Cerebellar nuclear complex (tissue), 1 donor: ENCODE measurements around the gene RUFY1.
A peak's percentile ranks its signal among the peaks of the same experiment; 100 is the strongest.
"Not testable (repeated sequence)": the region's sequence is repeated elsewhere in the genome, so short reads cannot be mapped to it uniquely, and the experiment has no call there.

Experiments used
- DNase-seq, 2 experiments: peaks; one replicate each; lab custom pipeline; 2025; lab: John Stamatoyannopoulos, UW

RUFY1 gene, protein sequence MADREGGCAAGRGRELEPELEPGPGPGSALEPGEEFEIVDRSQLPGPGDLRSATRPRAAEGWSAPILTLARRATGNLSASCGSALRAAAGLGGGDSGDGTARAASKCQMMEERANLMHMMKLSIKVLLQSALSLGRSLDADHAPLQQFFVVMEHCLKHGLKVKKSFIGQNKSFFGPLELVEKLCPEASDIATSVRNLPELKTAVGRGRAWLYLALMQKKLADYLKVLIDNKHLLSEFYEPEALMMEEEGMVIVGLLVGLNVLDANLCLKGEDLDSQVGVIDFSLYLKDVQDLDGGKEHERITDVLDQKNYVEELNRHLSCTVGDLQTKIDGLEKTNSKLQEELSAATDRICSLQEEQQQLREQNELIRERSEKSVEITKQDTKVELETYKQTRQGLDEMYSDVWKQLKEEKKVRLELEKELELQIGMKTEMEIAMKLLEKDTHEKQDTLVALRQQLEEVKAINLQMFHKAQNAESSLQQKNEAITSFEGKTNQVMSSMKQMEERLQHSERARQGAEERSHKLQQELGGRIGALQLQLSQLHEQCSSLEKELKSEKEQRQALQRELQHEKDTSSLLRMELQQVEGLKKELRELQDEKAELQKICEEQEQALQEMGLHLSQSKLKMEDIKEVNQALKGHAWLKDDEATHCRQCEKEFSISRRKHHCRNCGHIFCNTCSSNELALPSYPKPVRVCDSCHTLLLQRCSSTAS

GRCh38 chr5:179550511-179551342 lies at the start of gene RUFY1:
RUFY1 (plus strand) TSS chr5:179550554; CDS start chr5:179550570, 16 bp downstream.
- DNase-seq: peak in 1 of 2 experiments; percentile 8

GRCh38 chr5:179501997-179502396 lies 48.4 kb upstream of the RUFY1 start:
- not testable (repeated sequence) for DNase-seq

- not testable (repeated sequence) for DNase-seq
Measured at GRCh38 chr5:179502420-179502819, 47.9 kb upstream of the RUFY1 start.

- DNase-seq: no peak
Measured at GRCh38 chr5:179504191-179504590, 46.2 kb upstream of the RUFY1 start.

DNA sequence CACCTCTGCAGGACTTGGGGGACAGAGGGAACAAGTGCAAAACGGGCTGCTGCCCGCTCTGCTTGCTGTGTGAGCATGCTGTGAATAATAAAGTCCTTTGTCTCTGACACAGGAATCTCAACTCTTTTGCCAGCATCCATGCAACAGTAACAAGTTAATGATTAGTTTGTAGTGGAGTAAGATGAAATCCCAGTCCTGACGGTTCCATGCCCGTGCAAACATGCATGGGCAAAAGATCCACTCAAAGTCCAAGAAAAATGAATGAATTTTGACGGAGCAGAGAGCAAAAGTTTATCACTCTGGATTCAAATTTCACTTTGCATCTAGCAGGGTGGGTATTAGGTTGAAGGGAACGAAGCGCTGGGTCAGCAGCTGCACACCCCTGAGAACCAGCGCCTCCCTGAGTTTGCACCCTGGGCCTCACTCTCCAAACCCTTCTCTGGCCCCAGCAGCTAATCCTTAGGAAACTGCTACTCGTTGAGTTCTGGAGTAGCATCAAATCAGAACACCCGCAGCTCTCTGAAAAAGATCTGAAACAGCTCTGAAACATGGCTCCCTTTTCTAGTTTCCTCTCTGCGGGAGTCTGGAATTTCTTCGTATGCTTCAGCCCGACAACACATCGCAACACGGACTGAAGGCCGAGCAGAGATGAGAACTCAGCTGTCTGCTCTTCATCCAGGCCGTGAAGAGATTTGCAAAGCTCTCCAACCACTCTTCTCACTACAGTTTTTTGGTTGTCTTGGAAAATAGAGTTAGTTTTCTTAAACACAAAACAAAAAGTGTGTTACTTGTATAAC lies 45.6 kb upstream of the RUFY1 start:
- DNase-seq: no peak

GRCh38 chr5:179505636-179506261 lies 44.6 kb upstream of the RUFY1 start:
- no peak for DNase-seq

DNA sequence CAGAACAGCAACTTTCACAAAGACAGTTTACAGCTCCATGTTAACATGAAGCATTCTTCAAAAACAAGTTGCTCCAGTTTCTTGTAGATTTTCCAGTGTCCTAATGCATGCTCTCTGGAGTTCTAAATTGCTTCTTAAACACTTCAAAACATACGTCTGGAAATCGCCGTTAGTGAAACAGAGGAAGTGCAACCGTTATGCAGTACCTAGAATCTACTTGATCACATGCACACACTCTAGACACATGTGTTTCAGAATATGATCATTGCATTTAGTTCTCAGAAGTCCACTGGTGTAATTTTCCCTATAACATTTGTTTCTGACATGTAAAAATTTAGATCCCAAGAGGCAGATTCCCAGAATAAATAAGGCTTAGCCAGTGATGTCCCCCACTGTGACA lies 41.1 kb upstream of the RUFY1 start:
- DNase-seq: no peak

- DNase-seq: no peak
Measured at GRCh38 chr5:179509845-179510244, 40.5 kb upstream of the RUFY1 start.

GRCh38 chr5:179512452-179513000 lies 37.8 kb upstream of the RUFY1 start:
- no peak for DNase-seq

GRCh38 chr5:179515501-179515900 lies 34.9 kb upstream of the RUFY1 start:
- DNase-seq: not testable (repeated sequence)

DNA sequence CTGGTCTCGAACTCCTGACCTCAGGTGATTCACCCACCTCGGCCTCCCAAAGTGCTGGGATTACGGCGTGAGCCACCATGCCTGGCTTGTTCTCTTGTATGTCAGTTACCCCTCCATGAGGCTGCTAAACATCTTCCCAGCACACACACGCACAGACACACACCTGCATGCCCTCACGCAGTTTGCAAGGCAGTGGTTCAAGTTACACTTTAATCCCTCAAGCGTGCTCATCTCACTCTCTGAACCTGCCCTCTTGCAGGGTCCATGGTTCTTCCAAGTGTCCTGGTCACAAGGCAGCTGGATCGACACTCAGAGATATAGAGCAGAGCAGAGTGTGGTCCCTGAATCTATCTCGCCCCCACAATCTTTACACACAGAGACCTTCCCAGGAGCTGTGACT lies 34.1 kb upstream of the RUFY1 start:
- no peak for DNase-seq

DNA sequence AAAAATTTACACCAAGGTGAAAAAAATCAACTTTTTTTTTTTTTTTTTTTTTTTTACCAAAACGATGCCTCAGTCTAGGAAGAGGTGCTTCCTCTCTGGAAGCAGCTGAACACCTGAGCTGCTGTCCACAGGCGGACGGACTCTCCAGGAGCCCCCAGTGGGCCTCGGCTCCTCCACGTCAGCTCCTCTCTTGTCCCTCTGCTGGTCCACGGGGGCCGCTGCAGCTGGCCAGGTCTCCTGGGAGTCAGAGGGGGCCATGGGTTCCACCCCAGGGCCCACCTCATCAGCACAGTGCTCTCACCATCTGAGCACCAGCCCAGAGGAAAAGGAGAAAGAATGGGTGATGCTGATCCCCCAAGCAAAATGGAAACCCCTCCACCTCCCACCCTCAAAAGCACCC lies 32.6 kb upstream of the RUFY1 start:
- not testable (repeated sequence) for DNase-seq

GRCh38 chr5:179518369-179518768 lies 32.0 kb upstream of the RUFY1 start:
- not testable (repeated sequence) for DNase-seq

- peak in 1 of 2 experiments; percentile 11 for DNase-seq
Measured at GRCh38 chr5:179519416-179520070, 30.8 kb upstream of the RUFY1 start.

DNA sequence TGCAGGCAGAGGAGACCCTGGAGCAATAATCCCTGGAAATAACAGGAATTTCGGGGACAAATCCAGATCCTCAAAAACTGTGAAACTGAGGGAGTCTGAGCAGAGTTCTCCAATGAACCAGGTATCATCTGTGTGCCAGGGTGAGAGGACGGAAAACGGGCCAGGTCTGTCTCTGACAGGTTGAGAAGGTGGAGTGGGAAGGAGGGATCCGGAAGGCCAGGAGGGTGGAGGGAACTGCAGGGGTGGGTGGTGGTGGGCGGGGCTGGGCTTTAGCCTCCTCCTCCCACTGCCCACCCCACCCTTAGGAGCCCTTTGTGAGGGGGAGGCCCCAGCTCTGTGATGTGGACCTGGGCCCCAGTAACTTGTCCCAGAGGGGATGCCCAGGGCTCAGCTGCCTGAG lies 28.2 kb upstream of the RUFY1 start:
- DNase-seq: not testable (repeated sequence)

DNA sequence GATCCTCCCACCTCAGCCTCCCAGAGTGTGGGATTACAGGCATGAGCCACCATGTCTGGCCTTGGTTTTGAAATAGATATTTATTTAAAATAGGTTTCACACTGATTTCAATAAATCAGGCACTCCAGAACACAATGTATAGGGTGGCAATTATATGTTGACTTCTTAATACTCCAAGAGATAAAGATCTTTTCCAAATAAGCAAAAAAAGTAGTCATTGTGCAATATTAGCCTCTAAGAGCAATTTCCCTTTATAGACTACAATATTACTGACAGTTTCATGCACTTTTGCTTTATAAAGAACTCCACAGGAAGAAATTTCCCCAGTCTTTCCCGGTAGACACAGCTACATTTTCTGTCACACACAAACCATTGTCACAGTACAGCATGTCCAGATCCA lies 23.4 kb upstream of the RUFY1 start:
- no peak for DNase-seq

GRCh38 chr5:179530069-179530998 lies 20.0 kb upstream of the RUFY1 start:
- DNase-seq: no peak

GRCh38 chr5:179533024-179533423 lies 17.3 kb upstream of the RUFY1 start:
- no peak for DNase-seq

DNA sequence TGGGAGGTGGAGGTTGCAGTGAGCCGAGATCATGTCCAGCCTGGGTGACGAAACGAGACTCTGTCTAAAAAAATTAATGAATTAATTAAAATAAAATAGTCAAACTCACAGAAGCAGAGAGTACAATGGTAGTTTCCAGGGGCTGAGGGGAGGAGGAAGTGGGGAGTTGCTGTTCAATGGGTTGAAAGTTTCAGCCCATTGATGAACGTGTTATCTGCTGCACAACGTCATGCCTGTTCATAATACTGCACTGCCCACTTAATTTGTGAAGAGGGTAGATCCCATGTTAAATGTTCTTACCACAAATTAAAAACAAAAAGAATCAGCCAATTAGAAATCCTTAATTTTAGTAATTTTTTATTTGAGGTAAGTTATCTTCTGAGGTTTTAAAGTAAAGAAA lies 16.4 kb upstream of the RUFY1 start:
- no peak for DNase-seq
